Large intestine (tissue), 3 donors: Measurements from ENCODE around the gene GLP2R. TPM values are rescaled to one million over a fixed set of nuclear protein-coding genes. Genes with fewer than 3 reads are reported as not detected.
A peak's percentile ranks its signal among the peaks of the same experiment; 100 is the strongest.

Source experiments
- DNase-seq, 2 donors: peaks; one replicate each; pipeline versions ENCODE4 v3.0.0 to v3.0.0-alpha.2; 2013
- H3K27ac ChIP-seq: one replicate; pipeline ENCODE4 v1.5.1; 2013; ENCODE audit warnings: low read length
- H3K27me3 ChIP-seq: 2 replicates; pipeline ENCODE4 v1.6.1; 2013; ENCODE audit warnings: low read length; ENCODE audit not compliant: control insufficient read depth, insufficient read depth
- H3K36me3 ChIP-seq: 2 replicates; pipeline ENCODE4 v1.6.1; 2013; ENCODE audit warnings: low read length; ENCODE audit not compliant: control insufficient read depth, insufficient read depth
- H3K4me1 ChIP-seq: one replicate; pipeline ENCODE4 v1.6.1; 2013; ENCODE audit warnings: low read length; ENCODE audit not compliant: control insufficient read depth, insufficient read depth
- H3K4me3 ChIP-seq: one replicate; pipeline ENCODE4 v1.5.1; 2013; ENCODE audit warnings: low read length
- H3K9me3 ChIP-seq: one replicate; pipeline ENCODE4 v1.6.1; 2013; ENCODE audit warnings: mild to moderate bottlenecking, low read depth, low read length, moderate library complexity; ENCODE audit not compliant: control insufficient read depth
- WGBS: methylation state at CpG from one replicate; pipeline ENCODE4 v1.1.5; 2013; ENCODE audit warnings: low lambda C conversion rate; ENCODE audit not compliant: insufficient coverage; 5-methylcytosine and 5-hydroxymethylcytosine counted together
- polyA plus RNA-seq: library from polyadenylated mRNA; unstranded; fragments of 120-200 nt; gene quantifications from one replicate; pipeline ENCODE4 v1.2.1, GENCODE V29; 2013

Gene GLP2R
- polyA plus RNA-seq, 1 donor, result 6.4 TPM

DNA sequence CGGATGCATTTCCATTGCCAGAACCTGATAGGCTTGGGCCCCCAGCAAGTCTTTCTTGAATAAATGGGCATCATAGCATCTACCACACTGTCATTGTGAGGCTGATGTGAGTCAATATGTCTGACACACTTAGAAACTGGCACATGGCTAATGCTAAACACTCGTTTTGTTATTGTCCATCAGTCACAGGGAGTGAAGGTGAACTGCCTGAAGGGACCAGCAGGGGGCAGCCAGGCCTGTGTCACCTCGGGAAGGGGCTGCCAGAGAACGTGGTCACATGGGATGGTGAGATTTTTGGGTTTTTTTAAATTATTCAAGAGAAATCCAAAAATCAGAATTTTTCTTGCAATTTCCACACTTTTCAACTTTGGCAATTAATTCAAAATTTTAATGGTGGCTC, 80.2 kb downstream of the GLP2R start:
- WGBS, result no CpG with 5 or more reads among the region's 4 CpGs
- DNase-seq, result no peak
- no peak overlapping the region for H3K27ac ChIP-seq

DNA sequence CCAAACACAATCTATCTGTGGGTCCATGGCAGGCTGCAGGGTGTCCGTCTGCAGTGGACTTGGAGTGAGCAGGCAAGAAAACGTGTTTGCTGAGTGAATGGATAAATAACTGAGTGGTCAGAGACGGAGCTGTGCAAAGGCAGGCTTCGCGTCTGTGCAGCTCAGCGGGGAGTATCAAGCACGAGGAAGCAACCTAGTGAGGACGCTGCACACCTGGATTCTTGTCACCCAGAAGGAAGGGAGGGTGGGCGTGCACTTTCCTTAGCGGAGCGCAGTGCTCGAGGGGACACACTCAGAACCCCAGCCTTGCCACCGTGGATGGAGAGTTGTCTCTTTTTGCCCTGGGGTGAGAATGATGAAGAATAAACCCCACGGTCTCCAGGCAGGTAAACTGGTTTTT, 80.9 kb downstream of the GLP2R start:
- Histone ChIP-seq H3K36me3 (no peaks in the 10 kb centered on the region), H3K9me3 (no peaks in the 10 kb centered on the region), H3K4me1 (no peaks in the 10 kb centered on the region), H3K4me3 (no peak overlapping the region), H3K27ac (no peak overlapping the region), H3K27me3 (peaks cover 3% of the 10 kb centered on the region)
- no CpG with 5 or more reads among the region's 14 CpGs for WGBS
- no peak for DNase-seq

More for the DNA sequence above, 80.2 kb downstream of the GLP2R start:
- Histone ChIP-seq H3K9me3 (no peaks in the 10 kb centered on the region), H3K4me1 (no peaks in the 10 kb centered on the region), H3K27me3 (peaks cover 6% of the 10 kb centered on the region), H3K4me3 (no peak overlapping the region), H3K36me3 (no peaks in the 10 kb centered on the region)

DNA sequence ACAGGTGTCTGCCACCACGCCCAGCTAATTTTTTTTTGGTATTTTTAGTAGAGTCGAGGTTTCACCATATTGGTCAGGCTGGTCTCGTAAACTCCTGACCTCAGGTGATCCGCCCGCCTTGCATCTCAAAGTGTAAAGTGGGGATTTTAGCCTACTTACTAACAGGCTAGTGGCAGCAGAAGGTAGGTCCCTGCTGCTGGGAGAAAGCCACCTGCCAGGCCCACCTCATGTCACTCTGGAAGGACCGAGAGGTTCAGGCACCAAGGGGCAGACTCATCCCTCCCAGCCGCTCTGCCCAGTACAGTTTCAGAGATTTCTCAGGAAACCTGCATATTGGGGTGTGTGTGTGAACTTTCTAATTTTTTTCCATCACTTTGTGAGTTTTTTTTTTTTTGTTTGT, 81.4 kb downstream of the GLP2R start:
- H3K4me3 ChIP-seq, result no peak overlapping the region
- no peak overlapping the region for H3K27ac ChIP-seq
- H3K4me1 ChIP-seq, result no peaks in the 10 kb centered on the region
- H3K36me3 ChIP-seq, result no peaks in the 10 kb centered on the region
- H3K27me3 ChIP-seq, result peaks cover 3% of the 10 kb centered on the region
- DNase-seq, result no peak
- 100% methylated on average over 1 of the region's 7 CpGs for WGBS
- H3K9me3 ChIP-seq, result no peaks in the 10 kb centered on the region

DNA sequence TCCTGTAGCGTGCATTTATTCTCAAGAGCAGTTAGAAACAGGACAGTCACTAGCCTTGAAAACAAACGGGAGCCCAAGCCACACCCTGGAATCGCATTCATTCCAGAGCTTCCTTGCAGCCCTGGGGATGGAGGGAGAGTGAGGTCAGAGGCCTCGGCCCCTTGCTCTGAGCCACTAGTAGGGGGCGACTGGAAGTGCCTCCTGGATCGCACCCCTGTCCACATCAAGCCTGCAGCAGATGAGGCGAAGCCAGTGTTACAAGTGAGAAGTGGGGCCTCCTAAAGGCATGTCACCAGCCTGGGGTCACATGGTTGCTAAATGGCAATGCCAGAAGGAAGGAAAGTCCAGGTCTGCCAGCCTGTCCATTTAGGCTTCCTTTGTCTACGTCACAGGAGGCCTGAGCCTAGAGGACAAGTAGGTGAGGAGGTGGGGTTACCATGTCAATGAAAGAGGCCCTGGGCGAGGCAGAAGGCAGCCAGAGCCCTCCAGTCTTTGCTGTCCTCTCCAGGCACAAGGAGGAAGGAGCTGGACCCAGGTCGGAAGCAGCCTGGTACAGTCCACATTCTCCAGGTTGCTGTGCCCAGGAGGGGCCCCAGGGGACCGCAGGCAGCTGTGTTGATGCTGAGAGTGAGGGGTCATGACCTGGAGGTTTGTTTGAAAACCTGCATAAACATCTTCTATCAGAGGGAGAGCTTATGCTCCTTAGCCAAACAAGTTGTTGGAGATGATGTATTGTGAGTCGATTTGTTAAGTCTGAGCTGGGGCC, 82.3 kb downstream of the GLP2R start:
- Histone ChIP-seq H3K9me3 (no peaks in the 10 kb centered on the region), H3K36me3 (no peaks in the 10 kb centered on the region), H3K4me1 (no peaks in the 10 kb centered on the region), H3K4me3 (no peak overlapping the region), H3K27me3 (peaks cover 3% of the 10 kb centered on the region), H3K27ac (no peak overlapping the region)
- DNase-seq, result peak in 1 of 2 donors; percentile 26
- WGBS, result no CpG with 5 or more reads among the region's 12 CpGs

DNA sequence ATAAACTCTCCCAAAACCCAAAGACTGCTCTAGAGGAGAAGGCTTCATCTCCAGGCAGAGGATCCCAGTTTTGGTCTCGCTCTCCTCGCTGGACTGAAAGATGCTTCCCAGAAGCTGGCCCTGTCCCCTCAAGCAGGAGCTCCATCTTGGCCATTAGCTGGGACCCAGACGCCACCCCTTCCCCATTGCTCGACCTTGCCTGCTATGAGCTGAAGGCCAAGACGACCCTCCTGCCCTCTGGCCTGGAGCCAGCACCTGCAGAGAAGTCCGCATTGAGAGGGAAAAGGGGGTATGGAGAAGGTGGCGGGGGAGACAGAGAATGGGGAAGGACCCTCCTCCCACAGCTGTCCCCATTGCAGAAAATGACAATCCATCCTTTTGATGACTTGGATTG, 82.9 kb downstream of the GLP2R start:
- H3K4me3 ChIP-seq, result no peak overlapping the region
- H3K4me1 ChIP-seq, result no peaks in the 10 kb centered on the region
- H3K27ac ChIP-seq, result no peak overlapping the region
- no CpG with 5 or more reads among the region's 7 CpGs for WGBS
- peaks cover 3% of the 10 kb centered on the region for H3K27me3 ChIP-seq
- no peaks in the 10 kb centered on the region for H3K36me3 ChIP-seq
- H3K9me3 ChIP-seq, result no peaks in the 10 kb centered on the region
- DNase-seq, result no peak

DNA sequence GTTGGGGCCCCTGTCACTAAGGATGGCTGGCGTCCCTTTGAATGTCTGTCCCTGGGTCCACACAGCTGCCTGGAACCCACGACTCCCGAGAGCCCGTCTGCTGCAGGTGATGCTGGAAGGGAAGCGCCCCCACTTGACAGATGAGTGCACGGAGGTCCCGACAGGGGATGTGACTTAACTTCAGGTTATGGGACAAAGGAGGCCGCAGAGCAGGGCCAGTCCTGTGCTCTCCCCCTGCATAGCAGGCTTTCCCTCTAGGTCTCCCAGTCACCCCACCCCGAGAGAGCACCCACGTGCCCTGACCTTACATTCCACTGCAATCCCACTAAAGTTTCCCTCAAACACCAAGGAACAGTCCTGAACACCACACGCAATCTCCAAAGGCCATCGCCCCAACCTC, 85.4 kb downstream of the GLP2R start:
- H3K9me3 ChIP-seq, result no peaks in the 10 kb centered on the region
- WGBS, result no CpG with 5 or more reads among the region's 12 CpGs
- no peak for DNase-seq
- H3K36me3 ChIP-seq, result peaks cover 6% of the 10 kb centered on the region
- H3K27ac ChIP-seq, result no peak overlapping the region
- H3K4me1 ChIP-seq, result no peaks in the 10 kb centered on the region
- H3K4me3 ChIP-seq, result no peak overlapping the region
- peaks cover 3% of the 10 kb centered on the region for H3K27me3 ChIP-seq

DNA sequence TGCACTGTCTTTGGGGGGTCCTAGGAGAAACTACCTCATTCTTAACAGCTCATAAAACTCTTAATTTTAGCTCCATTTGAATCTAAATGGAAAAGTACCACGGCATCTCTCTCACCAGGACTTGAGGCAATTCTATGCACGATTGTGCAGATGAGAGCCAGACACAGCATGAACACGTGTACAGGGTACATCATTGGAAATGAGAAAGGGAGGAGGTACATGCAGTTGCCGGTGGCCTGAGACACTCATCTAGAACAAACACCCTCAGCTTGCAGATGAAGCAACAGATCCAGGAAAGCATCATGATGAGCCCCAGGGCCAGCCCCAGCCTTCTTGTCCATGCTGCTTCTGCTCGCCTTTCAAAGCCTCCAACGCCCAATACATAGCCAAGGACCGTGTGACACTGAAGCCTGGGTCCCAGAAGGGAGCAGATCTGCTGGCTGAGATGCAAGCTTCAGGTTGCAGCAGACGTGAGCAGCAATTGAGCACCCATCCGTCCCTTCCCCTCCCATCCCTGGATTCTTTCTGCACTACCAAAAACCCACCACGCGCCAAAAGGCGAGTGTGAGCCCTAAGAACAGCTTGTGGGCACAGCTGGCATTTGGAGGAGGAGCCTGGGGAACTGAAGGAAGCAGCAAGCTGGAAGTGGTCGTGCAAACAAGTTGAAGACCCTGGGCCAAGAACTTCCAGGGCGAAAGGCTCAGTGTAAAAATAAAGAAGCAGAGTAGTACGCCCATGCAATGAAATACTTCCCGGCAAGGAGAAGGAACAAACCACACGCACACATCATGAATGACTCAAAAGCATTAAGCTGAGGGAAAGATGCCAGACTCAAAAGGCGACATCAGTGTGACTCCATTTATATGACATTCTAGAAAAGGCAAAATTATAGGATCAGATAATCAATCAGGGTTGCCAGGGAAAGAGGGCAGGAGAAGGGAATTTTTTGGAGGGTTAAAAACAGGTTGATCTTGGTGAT, 86.7 kb downstream of the GLP2R start:
- DNase-seq, result no peak
- 78% methylated on average over 6 of the region's 18 CpGs for WGBS

DNA sequence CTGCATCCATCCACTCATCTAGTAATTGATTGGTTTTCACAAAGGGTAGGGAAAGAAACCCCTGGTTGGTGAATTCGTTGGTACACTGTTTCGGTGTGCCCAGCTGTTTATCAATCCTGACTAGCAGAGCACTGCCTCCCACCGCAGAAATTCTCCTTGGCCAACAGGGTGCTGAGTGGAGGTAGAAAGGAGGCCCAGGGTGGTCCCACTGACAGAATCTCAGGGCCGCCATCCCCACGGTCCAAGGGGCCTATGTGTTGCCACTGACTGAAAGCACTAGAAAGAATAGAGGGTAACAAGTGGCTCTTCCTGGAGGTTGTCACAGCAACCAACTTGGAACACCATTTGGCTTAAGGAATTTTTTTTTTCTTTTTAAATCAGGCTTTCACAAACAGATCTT, 87.8 kb downstream of the GLP2R start:
- H3K9me3 ChIP-seq, result no peaks in the 10 kb centered on the region
- H3K27me3 ChIP-seq, result no peaks in the 10 kb centered on the region
- no peaks in the 10 kb centered on the region for H3K4me1 ChIP-seq
- DNase-seq, result no peak
- no CpG with 5 or more reads among the region's 5 CpGs for WGBS
- H3K4me3 ChIP-seq, result no peak overlapping the region
- peaks cover 14% of the 10 kb centered on the region for H3K36me3 ChIP-seq
- H3K27ac ChIP-seq, result no peak overlapping the region

More for the DNA sequence above, 86.7 kb downstream of the GLP2R start:
- Histone ChIP-seq H3K27ac (no peak overlapping the region), H3K4me1 (no peaks in the 10 kb centered on the region), H3K9me3 (no peaks in the 10 kb centered on the region), H3K36me3 (peaks cover 11% of the 10 kb centered on the region), H3K27me3 (peaks cover 3% of the 10 kb centered on the region), H3K4me3 (no peak overlapping the region)

DNA sequence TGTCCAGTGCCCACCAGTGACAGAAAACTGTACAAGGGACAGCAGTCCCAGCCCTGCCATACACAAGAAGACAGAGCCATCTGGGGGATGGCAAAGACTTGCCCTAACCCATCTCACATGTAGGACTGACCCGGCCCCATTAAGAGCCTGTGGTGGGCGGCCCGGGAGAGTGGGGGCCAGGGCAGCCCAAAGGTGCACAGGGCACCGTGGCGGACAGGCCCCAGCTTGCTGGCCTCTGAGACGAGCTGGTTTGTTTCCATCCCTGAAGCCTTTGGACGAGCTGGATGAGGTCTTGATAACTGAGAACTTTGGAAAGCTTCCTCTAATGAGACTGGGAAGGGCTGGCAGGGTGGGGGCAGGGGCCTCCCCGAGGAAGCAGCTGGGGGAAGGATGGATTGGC, 90.4 kb downstream of the GLP2R start:
- H3K4me3 ChIP-seq, result no peak overlapping the region
- peaks cover 15% of the 10 kb centered on the region for H3K36me3 ChIP-seq
- H3K4me1 ChIP-seq, result no peaks in the 10 kb centered on the region
- no peak overlapping the region for H3K27ac ChIP-seq
- no peaks in the 10 kb centered on the region for H3K27me3 ChIP-seq
- DNase-seq, result no peak
- WGBS, result no CpG with 5 or more reads among the region's 8 CpGs
- no peaks in the 10 kb centered on the region for H3K9me3 ChIP-seq

DNA sequence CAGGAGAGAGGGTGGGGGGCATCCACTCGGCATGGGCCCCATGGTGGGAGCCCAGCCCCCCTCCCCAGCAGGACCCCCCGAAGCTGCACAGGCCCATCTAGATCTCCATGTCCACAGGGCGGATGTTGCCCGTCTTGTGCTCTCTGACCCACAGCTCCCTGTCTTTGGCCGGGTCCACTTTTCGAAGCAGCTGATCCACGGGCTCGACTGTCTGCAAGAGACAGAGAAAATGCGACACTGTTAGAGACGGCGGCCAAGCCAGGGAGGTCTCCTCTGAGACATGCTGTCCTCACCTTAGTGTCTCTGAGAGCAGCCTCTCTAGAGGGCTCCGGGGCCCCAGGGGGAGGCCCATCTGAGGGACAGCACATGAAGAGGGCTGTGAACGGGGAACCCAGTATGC, 91.4 kb downstream of the GLP2R start:
- no peaks in the 10 kb centered on the region for H3K27me3 ChIP-seq
- WGBS, result no CpG with 5 or more reads among the region's 13 CpGs
- no peak overlapping the region for H3K27ac ChIP-seq
- H3K4me1 ChIP-seq, result no peaks in the 10 kb centered on the region
- DNase-seq, result no peak
- no peak overlapping the region for H3K4me3 ChIP-seq
- H3K36me3 ChIP-seq, result peaks cover 15% of the 10 kb centered on the region
- no peaks in the 10 kb centered on the region for H3K9me3 ChIP-seq
